ENCODE measurements around the gene OSBPL10.

The OSBPL10 gene

GRCh38 chr3:31955581-31955980 lies 25.5 kb downstream of the OSBPL10 start:
- DNase-seq: no peak

- DNase-seq: no peak
Observed at GRCh38 chr3:31953636-31954035, 27.4 kb downstream of the OSBPL10 start.

GRCh38 chr3:31953091-31953490 lies 28.0 kb downstream of the OSBPL10 start:
- no peak for DNase-seq

GRCh38 chr3:31952205-31952604 lies 28.9 kb downstream of the OSBPL10 start:
- no peak for DNase-seq

GRCh38 chr3:31948280-31948679 lies 32.8 kb downstream of the OSBPL10 start:
- no peak for DNase-seq

GRCh38 chr3:31947671-31948091 lies 33.4 kb downstream of the OSBPL10 start:
- DNase-seq: no peak

- no peak for DNase-seq
Observed at GRCh38 chr3:31947162-31947561, 33.9 kb downstream of the OSBPL10 start.

- no peak for DNase-seq
Observed at GRCh38 chr3:31946484-31947081, 34.5 kb downstream of the OSBPL10 start.

- DNase-seq: no peak
Observed at GRCh38 chr3:31945738-31946052, 35.4 kb downstream of the OSBPL10 start.

GRCh38 chr3:31943041-31943440 lies 38.0 kb downstream of the OSBPL10 start:
- no peak for DNase-seq

GRCh38 chr3:31942446-31942845 lies 38.6 kb downstream of the OSBPL10 start:
- DNase-seq: no peak

GRCh38 chr3:31937225-31937624 lies 43.8 kb downstream of the OSBPL10 start:
- no peak for DNase-seq

GRCh38 chr3:31936420-31937060 lies 44.5 kb downstream of the OSBPL10 start:
- DNase-seq: no peak

- DNase-seq: no peak
Observed at GRCh38 chr3:31934866-31935265, 46.2 kb downstream of the OSBPL10 start.

GRCh38 chr3:31934018-31934417 lies 47.0 kb downstream of the OSBPL10 start:
- no peak for DNase-seq

- DNase-seq: no peak
Observed at GRCh38 chr3:31932990-31933389, 48.1 kb downstream of the OSBPL10 start.

- DNase-seq: no peak
Observed at GRCh38 chr3:31929826-31930502, 51.1 kb downstream of the OSBPL10 start.

GRCh38 chr3:31927811-31928210 lies 53.3 kb downstream of the OSBPL10 start:
- no peak for DNase-seq

GRCh38 chr3:31926543-31926942 lies 54.5 kb downstream of the OSBPL10 start:
- no peak for DNase-seq

GRCh38 chr3:31925271-31925630 lies 55.8 kb downstream of the OSBPL10 start:
- DNase-seq: no peak

GRCh38 chr3:31924610-31925270 lies 56.3 kb downstream of the OSBPL10 start:
- no peak for DNase-seq

- no peak for DNase-seq
Observed at GRCh38 chr3:31922962-31923361, 58.1 kb downstream of the OSBPL10 start.

- DNase-seq: no peak
Observed at GRCh38 chr3:31921837-31922236, 59.2 kb downstream of the OSBPL10 start.

GRCh38 chr3:31920310-31920709 lies 60.8 kb downstream of the OSBPL10 start:
- no peak for DNase-seq

Data from effector CD4-positive, alpha-beta T cell (primary cell).